Measurements from ENCODE around the gene ARSG.

DNA sequence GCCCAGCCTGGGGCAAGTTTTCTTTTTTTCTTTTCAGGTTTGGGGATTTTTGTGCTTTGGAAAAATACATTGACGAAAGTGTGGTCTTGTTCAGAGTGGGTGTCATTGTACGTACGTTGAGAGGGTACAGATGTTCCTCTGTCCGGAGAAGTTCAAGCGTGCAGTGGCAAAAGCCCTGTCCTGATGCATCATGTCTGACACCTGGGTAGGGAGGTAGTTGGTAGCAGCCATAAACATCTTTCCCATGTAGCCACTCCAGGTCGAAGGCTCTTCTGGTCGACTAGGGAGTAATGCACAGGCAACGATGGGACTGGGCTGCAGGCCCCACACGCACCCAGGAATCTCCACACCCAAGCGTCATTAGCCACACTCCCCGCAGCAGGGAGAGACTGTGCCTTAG, 138.6 kb downstream of the ARSG start:
- TF ChIP-seq, protein P1, sequence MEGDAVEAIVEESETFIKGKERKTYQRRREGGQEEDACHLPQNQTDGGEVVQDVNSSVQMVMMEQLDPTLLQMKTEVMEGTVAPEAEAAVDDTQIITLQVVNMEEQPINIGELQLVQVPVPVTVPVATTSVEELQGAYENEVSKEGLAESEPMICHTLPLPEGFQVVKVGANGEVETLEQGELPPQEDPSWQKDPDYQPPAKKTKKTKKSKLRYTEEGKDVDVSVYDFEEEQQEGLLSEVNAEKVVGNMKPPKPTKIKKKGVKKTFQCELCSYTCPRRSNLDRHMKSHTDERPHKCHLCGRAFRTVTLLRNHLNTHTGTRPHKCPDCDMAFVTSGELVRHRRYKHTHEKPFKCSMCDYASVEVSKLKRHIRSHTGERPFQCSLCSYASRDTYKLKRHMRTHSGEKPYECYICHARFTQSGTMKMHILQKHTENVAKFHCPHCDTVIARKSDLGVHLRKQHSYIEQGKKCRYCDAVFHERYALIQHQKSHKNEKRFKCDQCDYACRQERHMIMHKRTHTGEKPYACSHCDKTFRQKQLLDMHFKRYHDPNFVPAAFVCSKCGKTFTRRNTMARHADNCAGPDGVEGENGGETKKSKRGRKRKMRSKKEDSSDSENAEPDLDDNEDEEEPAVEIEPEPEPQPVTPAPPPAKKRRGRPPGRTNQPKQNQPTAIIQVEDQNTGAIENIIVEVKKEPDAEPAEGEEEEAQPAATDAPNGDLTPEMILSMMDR (IDR thresholded peaks at IDR 0.05; ENCODE audit: low read depth, low read length, poor library complexity, severe bottlenecking) = no peak
- no peak for TF ChIP-seq EZH2phosphoT487 (IDR thresholded peaks at IDR 0.05; ENCODE audit: borderline replicate concordance, low read length)
